Eye (tissue), 1 donor: ENCODE data around the gene TMEM236.
"Not testable (repeated sequence)": the region's sequence is repeated elsewhere in the genome, so short reads cannot be mapped to it uniquely, and the experiment has no call there.

Experiments used
- DNase-seq: peaks from one replicate; pipeline ENCODE4 v3.0.0-alpha.2; 2015

The TMEM236 gene, protein sequence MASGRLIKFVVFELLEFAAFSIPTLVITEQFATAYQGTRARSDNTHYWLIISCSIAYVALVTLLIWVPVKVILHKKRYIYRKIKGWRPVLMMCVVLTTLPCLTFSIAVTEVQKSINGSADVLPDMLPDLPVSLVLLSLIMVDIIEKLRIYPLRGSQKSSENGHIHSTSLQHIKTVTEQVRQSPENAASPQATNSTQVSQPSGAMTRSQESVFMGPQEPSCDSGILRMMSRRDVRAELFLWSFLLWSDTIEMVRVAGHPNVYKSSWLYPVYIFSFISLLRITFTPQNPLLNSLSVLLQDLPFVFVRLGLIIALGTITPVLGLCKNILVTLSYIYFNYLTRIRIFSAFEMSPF

DNA sequence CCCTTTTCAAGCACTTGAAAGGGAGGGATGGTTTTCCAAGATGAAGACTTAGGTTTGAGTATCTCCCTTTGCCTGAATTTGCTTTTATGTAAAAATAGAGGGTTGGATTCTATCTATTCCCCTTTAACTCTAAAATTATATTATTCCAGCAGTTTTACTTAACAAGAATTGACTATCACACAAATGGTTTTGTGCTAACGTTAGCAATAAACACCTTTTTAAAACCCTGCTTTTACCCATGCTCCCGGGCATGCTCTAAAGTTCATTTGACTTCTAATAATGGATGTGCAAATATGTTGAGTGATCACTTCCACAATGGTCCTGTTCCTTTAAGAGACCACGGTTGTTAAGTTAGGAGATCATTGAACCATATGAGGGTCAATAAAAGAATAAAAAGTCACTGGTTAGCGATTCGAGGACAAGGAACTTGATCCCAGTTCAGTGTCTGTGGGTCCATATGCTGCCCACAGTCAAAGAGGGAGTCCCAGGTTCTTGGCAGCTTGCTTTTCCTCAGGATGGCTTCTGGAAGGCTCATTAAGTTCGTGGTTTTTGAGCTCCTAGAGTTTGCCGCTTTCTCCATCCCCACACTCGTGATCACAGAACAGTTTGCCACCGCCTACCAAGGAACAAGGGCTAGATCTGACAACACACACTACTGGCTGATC is at the start of gene TMEM236:
Gene TMEM236, plus strand, starts transcription at position 421 of the 665 bp plus-strand sequence. Its CDS starts 95 bp downstream, at position 516.
- DNase-seq = no peak

DNA sequence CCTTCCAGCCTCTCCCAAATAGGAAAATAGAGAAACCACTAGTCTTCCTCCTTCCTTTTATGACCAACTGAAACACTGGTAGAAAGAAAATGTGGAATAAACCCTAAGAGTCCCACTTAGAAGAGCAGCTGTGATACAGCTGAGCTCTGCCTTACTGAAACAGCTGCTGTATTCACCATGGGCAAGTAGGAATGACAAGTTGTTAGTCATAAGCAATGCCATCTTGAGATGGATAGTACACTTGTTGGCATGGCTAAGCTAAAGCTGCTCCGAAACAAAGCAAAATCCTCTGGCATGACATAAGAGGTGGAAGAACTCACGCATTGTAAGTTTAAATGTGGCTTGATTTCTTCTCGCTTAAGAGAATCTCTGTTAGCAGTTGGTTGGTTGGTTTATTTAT is 48.3 kb upstream of the TMEM236 start:
- DNase-seq = no peak

DNA sequence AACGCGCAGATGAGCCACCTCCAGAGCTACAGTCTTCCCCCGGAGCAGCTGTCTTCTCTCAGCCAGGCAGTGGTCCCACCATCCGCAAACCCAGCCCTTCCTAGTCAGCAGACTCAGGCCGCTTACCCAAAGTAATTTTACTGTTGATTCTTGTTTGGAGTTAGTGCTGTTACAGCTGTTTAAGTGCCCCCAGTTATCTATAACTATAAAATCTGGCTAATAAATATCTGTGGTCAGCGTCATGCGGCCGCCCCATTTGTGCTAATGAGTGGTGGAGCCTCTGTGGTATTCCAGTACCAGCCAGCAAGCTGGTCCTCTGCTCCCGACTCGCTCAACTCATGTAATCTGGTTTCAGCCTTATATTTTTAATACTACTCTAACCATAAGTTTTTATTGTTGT is 43.2 kb upstream of the TMEM236 start:
- DNase-seq = no peak

DNA sequence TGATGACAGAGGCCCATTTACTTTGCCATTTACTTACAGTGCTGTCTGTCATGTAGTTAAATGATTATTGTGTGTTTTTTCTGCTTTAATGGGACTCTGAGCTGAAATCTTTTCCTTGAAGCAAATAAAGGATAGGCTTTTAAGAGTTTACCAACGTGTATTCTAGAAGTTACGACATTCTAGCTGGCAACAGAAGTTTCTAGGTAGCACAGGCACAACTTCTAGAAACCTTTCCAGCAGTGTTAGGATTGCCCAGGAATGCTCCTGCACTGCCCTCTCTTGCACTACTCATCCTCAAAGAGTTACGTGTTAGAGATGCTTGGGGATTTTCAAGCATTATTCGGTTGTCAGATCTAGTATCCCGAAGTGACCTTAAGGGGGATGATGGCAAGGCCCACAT is 42.5 kb upstream of the TMEM236 start:
- DNase-seq = no peak

DNA sequence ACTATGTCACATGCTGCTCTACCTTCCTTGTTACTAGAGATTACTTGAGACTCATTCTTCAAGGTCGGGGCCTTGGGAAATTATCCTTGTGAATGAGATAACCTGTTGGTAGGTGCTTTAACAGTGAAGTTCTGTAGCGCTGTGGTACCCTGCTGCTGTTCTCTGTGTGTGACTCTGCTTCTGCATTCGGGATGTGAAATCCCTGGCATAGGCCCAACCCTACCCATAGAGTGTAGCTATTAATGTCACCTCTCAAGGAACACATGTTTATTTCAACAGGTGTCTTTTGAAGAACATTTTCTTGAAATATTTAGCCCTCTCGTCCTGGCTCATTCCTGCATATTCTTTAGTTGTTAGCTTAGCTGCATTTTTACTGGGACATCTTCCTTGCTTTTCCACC is 41.8 kb upstream of the TMEM236 start:
- no peak for DNase-seq

DNA sequence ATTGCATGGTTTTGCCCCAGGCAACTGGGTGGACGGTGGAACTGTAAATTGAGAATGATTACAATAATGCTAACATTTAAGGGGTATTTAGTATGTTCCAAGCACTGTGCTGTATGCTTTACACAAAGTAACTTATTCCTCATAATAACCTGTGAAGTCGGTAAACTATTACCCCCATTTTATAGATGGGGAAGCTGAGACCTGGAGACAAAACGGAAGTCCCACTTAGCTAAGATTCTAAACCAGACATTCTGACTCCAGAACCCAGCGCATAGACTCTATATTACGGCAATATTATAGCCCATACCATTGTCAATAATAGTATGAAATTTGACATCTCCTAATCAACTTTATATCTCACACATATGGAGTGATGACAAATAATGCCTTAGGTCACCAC is 39.9 kb upstream of the TMEM236 start:
- DNase-seq = no peak

DNA sequence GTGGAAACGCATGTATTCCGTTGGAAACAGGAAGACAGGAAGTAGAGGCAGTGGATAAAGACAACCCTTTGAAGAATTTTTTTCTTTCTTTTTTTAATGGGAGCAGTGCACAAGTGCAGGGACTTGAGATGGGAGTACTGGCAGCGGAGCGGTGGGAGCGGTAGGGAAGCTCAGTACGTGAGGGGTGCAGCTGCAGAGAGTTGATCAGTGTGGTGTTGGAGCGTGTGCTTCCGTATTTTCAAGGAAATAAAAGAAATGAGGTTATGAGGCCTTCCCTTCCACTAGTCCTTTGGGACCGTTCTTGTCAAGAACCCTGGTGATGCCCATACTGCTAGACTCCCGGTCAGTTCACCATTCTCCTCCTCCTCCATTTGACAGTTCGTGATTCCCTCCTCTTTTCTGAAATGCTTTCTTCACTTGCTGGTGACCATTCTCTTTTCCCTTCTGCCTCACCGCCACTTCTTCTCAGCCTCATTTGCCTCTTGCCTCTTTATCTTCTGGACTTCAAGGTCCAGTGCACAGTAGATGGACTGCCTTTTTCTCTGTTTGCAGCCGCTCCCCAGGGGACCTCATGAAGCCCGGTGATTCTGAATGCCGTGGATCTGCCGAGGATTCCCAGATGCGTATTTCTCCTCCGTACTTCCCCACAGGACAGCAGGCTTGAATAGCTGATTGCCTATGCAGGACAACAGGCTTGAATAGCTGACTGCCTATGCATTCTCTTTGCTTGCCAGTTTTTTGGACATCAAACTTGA is 39.1 kb upstream of the TMEM236 start:
- DNase-seq = peak; percentile 84

DNA sequence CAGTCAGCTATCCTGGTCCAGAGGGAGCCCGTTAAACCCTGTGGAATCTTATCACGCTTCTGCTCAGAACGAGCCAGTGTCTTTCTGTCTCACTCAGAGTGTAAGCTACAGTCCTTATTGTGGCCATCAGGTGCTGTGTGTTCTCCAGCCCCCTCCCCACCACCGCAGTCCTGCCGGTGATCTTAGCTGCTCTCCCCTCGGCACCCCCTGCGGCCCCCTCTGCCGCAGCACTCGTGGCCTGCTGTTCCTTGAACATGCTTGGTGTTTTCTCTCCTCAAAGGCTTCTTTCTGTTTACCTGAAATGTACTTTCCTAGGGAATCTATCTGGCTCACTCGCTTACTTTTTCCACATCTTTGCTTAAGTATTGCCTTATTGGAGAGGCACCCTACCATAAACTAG is 38.2 kb upstream of the TMEM236 start:
- no peak for DNase-seq

DNA sequence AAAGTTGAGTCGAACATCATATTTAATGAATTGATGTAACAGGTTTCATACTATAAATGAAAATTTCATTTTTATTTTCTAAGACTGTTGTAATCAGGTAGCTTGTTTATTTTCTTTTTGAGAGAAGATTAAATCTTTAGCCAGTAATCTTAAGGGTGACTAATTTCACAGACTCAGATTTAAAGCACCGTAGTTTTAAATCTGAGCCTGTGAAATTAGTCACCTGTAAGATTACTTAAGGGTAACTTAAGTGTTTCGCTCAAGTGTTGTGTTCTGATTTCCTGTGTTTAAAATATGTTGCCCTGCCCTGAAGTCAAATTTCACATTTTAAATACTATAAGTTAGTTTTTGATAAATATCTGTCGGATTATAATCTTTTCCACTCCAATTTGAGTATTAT is 35.8 kb upstream of the TMEM236 start:
- DNase-seq = no peak

DNA sequence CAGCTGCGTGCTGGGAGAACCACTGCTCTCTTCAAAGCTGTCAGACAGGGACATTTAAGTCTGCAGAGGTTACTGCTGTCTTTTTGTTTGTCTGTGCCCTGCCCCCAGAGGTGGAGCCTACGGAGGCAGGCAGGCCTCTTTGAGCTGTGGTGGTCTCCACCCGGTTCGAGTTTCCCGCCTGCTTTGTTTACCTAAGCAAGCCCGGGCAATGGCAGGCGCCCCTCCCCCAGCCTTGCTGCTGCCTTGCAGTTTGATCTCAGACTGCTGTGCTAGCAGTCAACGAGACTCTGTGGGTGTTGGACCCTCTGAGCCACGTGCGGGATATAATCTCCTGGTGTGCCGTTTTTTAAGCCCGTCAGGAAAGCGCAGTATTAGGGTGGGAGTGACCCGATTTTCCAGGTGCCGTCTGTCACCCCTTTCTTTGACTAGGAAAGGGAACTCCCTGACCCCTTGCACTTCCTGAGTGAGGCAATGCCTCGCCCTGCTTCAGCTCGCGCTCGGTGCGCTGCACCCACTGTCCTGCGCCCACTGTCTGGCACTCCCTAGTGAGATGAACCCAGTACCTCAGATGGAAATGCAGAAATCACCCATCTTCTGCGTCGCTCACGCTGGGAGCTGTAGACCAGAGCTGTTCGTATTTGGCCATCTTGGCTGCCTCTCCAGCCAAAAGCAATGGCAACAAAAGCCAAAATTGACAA is 29.5 kb upstream of the TMEM236 start:
- DNase-seq = not testable (repeated sequence)

DNA sequence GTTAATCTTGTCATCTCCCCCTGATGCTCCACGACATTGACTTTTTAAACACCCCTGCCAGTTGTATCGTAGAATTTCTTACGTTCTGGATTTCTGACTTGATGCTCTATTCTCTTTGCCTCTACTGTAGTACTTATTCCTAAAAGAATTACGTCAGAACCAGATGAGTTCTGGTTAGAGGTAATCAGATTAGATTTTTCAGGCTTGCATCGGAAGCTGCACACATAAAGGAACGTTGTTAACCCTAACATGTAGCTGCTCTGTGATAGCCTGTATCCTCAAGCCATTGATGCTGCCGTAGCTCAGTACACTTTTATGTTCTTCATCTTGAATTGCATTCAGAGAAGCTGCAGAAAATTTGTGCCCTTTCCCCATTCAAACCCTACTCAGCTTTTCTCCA is 26.3 kb upstream of the TMEM236 start:
- no peak for DNase-seq

DNA sequence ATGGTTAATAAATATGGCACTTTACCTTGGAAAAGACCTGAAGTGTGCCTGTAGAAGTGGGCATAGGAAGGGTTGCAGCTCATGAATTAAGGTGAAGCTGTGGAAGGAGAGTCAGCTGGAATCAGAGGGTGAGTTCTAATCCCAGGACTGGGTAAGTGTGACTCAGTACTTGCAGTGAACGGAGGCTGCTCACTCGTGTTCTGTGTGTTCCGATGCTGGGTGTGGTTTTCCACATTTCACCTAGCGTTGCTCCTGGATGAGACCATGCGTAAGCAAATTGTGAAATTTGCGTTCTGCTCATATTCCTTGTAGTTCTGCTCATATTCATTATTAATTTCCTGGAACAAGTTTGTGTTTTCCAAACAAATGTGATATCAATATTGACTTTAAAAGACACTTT is 22.4 kb upstream of the TMEM236 start:
- DNase-seq = no peak

DNA sequence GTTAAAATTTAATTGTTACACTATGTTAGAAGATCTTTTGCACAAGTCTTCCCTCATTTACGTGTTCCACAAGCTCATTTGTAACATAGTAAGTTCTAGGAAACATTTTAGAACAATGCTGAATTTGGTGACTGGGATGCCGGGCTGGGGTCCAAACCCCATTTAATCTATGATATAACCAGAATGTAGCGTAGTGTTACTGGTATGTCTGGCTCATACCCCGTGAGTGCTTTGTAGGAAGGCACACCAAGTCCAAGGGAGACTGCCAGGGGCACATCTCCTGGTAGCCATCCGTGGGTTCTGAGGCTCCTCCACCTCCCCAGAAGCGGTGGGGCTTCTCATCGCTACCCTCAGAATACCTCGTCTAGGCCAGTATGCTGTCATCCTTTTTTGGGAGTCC is 21.3 kb upstream of the TMEM236 start:
- no peak for DNase-seq

DNA sequence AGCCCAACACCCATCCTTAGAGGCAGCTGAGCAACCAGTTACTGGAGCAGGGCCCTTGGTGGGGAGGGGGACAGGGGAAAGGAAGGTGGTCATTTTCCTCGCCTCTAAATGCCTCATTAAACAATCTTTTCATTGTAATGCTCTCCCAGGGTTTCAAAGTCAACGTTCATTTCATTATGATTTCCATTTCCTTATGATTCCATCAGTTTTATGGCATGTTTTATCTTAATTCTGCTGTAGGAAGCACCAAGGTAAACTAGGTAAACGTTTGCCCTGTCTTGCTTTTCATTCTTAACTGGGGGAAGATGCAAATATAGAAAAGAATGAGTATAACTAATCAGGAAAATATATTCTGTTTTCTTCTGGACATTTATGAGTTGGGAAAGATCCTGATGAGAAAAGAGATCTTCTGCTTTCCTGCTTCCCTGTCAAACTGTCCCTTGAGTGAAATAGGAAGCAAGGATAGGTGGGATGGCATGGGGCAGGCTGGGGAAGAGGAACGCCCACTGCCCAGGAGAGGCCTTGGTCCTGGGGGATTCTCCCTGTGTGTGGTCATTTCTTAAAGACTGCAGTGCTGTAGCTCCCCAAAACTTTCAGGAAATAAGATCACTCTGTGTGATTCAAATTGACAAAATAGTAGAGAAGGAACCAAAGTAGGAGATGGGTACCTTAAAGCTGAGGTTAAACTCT is 20.5 kb upstream of the TMEM236 start:
- no peak for DNase-seq

DNA sequence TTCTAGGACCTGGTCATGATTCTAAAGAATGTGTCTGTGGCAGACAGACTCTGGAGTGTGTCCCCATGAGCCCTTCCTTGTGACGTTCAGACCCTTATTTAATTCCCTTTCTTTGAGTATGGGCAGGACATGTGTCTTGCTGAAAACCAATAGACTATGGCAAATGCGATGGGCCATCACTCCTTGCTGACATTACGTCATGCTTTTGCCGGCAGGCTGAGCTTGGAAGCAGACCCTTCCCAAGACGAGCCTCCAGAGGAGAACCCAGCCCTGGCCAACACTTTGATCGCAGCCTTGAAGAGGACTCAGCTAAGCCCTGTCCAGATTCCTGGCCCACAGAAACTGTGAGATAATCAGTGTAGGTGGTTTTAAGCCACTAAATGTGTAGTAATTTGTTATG is 18.4 kb upstream of the TMEM236 start:
- no peak for DNase-seq

DNA sequence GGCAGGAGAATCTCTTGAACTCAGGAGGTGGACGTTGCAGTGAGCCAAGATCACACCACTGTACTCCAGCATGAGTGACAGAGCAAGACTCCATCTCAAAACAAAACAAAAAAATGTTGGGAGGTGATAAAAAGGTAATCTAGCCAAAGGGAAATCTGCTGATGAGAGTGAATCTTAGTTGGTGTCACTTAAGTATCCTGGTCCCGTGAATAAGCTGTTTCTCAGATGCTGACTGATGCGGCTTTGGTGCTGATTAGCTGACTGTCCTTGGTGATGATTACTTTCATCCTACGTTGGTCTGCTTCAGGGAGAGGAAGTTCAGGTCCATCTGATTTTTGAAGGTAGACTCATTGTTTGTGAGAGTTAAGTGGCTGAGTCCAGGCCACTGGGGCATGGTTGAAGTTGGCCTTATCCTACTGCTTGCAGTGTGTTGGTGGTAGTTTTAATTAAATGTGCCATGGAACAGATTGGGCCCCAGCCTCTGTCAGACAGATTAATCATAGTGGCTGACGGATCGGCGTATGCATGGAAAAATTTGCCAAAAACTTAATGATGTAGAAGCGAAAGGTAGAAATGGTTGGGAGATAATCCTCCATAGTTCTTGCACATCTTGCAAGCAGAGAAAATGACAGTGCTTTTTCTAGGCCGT is 17.4 kb upstream of the TMEM236 start:
- peak; percentile 14 for DNase-seq

DNA sequence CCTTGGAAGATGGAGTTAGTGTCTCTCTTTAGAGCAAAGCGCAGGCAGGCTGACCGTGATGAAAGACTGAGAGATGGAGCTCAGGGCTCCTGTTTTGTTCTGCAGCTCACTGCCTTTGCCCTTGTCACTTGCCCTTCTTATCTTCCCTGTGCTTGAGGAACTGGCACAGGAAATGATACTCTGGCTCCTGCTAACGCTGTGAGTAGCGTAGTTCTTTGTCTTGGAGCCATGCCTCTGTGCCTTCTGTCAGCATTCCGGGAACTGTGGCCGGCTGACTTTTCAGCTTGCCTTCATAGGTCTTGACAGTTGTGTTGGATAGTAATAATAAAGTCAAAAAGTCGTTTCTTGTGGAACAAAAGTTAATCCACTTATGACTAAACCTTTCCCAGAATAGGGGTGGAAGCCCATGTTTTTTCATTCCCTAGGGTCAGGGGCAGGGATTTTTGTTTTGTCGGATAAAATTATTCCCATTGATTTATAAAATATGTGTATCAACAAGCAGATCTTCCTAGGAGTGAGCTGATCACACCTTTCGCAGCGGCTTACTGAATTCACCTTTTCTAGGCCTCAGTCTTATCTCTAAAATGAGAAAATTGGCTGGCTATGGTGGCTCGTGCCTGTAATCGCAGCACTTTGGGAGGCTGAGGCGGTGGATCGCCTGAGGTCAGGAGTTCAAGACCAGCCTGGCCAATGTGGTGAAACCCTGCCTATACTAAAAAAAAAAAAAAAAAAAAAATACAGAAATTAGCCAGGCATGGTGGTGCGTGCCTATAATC is 16.6 kb upstream of the TMEM236 start:
- no peak for DNase-seq

DNA sequence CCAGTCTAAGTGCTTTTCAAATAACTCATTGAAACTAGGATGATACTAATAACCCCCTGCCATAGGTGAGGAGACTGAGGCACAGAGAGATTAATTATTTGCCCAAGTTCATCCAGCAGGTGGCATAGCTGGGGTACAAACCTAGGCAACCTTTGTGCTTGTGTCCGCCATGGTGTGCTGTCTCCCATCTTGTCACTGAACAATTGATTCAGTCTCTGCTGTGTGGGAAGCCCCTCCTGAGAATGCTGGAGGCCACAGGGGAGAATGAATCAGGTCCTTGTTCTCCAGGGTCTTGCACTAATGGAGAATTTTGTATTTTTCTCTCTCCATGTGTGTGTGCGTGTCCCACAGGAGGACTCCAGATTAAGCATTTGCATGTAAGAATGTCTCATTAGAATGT is 15.8 kb upstream of the TMEM236 start:
- no peak for DNase-seq

DNA sequence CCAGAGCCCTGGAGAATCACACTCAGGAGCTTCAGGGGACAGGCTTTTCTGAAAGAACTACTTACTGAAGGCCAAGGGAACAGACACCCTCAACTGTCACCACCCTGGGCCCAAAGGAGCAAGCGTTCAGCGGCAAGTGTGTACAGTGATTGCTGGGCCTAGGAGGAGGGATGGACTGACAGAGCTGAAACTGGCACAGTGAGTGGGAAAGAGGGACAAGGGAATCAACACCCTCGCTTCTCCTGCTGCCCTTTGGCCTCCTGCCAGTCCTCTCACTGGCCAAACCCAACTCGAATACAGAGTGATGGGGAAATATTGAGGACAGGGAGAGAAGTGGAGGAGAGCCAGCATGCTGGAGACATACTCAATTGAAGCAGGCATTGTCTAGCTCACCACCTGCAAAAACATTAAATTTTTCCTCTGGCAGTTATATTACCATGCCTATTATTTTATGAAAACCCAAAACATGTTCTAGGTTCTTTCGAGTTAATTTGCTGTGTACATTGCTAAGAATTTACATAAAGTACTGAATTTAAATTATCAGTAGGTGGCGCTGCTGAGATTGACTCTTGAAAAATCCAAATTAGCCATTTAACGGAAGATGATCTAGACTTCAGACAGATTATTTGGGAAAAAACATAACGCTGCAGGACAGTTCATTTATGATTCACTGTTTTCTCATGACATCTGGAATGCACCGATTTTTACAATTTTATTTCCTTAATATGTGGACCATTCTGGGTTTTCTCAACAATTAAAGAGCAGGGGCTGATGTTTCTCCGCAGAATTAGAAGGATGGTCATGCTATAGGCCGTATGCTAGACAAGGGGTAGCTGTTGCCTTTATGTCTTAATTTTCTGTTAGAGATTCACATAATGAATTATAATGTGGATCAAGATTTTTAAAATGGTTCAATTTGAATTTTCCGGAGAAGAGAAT is 14.7 kb upstream of the TMEM236 start:
- DNase-seq = peak; percentile 51

DNA sequence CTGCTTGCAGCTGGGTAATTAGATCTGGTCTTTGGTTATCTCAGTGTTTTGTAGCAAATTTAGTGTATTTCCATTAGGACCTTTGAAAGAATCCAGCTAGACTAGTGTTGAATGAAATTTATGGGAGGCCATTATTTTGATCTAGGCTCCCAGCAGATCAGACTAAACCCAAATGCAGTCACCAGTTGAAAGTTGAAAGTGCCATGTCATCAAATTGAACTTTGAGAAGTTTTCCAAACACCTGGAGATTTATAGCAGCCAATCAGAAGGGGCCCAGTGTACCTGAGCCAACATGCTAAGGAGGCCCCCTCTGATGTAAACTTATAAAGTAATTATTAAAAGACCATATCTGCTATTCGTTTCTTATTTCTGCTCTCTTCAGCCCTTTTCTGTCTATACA is 11.3 kb upstream of the TMEM236 start:
- DNase-seq = no peak
